HL-60 (cell line): ENCODE data around the gene CHMP6.

Experiments used
- POLR2AphosphoS5 ChIP-seq: IDR thresholded peaks from 2 replicates; pipeline ENCODE4 v1.6.1; 2012; ENCODE audit warnings: low read depth
- TF ChIP-seq, protein P1 (sequence below): IDR thresholded peaks from one replicate; pipeline ENCODE4 v1.5.1; 2011; ENCODE audit warnings: low read length, control low read depth, inconsistent platforms; ENCODE audit not compliant: insufficient read depth
- TF ChIP-seq, protein P2 (sequence below): IDR thresholded peaks from 2 replicates; pipeline ENCODE4 v1.6.1; 2012; ENCODE audit warnings: low read depth; ENCODE audit not compliant: insufficient replicate concordance

DNA sequence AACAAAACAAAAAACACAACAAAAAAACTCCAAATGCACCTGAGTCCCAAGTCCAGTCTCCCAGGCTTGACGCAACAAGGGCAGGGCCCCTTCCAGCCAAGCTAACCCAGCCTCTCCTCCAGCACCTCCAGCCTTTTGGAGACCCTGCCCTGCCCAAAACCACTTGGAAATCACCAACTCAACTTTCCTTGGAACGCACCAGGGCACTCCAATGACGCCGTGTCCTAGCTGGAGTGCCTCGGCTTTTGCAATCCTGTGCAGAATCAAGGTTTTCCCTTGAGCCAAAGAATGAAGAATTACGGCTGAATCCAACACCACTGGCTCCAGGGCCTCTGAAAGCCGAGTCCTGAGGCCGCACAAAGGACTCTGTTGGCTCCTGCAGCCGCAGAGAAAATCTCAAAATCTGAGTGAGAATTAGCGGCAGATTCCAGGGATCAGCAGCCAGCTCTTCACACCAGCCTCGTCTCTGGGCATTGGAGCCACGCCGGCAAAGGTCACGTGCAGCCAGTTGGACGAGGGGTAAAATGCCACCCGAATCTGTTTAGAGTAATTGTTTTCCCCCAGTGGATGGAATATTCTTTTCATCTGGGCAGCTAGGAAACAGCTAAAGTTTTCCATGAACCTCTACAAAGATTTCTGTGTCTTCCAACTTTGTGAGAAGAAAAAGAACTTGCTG, 33.6 kb downstream of the CHMP6 start:
- TF ChIP-seq, protein P1, sequence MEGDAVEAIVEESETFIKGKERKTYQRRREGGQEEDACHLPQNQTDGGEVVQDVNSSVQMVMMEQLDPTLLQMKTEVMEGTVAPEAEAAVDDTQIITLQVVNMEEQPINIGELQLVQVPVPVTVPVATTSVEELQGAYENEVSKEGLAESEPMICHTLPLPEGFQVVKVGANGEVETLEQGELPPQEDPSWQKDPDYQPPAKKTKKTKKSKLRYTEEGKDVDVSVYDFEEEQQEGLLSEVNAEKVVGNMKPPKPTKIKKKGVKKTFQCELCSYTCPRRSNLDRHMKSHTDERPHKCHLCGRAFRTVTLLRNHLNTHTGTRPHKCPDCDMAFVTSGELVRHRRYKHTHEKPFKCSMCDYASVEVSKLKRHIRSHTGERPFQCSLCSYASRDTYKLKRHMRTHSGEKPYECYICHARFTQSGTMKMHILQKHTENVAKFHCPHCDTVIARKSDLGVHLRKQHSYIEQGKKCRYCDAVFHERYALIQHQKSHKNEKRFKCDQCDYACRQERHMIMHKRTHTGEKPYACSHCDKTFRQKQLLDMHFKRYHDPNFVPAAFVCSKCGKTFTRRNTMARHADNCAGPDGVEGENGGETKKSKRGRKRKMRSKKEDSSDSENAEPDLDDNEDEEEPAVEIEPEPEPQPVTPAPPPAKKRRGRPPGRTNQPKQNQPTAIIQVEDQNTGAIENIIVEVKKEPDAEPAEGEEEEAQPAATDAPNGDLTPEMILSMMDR, result no peak
- no peak for TF ChIP-seq POLR2AphosphoS5
- TF ChIP-seq, protein P2, sequence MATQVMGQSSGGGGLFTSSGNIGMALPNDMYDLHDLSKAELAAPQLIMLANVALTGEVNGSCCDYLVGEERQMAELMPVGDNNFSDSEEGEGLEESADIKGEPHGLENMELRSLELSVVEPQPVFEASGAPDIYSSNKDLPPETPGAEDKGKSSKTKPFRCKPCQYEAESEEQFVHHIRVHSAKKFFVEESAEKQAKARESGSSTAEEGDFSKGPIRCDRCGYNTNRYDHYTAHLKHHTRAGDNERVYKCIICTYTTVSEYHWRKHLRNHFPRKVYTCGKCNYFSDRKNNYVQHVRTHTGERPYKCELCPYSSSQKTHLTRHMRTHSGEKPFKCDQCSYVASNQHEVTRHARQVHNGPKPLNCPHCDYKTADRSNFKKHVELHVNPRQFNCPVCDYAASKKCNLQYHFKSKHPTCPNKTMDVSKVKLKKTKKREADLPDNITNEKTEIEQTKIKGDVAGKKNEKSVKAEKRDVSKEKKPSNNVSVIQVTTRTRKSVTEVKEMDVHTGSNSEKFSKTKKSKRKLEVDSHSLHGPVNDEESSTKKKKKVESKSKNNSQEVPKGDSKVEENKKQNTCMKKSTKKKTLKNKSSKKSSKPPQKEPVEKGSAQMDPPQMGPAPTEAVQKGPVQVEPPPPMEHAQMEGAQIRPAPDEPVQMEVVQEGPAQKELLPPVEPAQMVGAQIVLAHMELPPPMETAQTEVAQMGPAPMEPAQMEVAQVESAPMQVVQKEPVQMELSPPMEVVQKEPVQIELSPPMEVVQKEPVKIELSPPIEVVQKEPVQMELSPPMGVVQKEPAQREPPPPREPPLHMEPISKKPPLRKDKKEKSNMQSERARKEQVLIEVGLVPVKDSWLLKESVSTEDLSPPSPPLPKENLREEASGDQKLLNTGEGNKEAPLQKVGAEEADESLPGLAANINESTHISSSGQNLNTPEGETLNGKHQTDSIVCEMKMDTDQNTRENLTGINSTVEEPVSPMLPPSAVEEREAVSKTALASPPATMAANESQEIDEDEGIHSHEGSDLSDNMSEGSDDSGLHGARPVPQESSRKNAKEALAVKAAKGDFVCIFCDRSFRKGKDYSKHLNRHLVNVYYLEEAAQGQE, result no peak
